ENCODE data around the gene PDZD4. TPM values are rescaled to one million over a fixed set of nuclear protein-coding genes. Genes with fewer than 3 reads are reported as not detected.

Gene PDZD4
- polyA plus RNA-seq, 4 donors: 7.7 to 10.6 (median 8.8) TPM

DNA sequence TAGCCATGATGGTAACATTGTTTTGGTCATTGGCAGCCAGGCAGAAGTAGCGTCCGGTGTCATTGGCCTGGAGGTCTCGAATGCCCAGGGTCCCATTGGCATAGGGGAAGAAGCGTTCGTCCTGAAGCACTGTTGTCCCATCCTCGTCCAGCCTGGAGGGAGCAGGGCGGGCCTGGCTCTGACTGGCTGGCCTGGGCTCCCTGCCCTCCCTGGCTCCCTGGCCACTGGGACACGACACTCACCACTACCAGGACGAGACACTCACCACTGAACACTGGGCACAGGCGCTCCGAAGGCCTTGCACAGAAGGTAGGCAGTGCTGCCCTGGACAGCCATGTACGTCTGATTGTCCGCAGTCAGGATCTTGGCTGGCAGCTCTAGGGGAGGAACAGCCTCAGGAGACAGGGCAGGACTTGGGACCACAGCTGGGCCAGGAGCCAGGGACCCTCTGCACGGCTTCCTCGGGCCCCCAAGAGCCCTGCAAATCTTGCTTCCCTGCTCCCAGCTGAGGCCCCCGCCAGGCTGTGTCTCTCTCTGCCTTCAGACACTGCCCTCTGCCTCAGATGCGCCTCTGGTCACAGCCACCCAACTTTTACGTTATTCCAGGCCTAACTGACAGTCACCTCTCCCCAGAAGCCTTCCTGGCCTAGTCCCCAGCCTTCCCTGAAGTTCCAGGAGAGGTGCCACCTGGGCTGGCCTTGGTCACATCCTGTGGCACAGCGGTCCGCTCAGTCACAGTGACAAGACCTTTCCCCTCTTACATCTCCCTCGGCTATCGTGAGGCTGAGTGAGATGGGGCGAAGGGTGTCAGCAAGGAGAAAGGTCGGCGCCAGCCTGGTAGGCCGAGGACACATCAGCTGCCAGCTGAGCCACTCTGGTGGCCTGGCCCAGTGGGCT, 38.5 kb upstream of the PDZD4 start:
- DNase-seq (ENCODE audit: low read depth in 4 of 4, low spot score in 3 of 4): no peak

DNA sequence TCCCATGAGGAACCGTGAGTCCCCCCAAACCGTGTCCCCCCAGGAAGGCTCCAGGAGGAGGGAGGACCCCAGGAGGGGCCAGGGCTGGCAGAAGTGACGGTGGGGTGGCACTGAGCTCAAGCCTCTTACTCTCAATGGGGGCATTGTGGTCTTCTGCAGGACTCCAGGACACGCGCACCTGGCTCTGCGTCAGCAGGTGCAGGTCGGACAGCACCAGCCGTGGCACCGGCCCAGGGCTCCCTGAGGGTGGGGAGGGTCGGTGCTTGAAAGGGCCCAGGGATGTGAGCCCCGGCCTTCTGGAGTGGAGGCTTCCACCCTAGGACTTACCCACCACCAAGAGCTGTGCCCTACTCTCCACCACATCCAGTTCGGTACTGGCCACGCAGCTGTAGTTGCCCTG, 37.3 kb upstream of the PDZD4 start:
- no peak for DNase-seq (ENCODE audit: low read depth in 4 of 4, low spot score in 3 of 4)

DNA sequence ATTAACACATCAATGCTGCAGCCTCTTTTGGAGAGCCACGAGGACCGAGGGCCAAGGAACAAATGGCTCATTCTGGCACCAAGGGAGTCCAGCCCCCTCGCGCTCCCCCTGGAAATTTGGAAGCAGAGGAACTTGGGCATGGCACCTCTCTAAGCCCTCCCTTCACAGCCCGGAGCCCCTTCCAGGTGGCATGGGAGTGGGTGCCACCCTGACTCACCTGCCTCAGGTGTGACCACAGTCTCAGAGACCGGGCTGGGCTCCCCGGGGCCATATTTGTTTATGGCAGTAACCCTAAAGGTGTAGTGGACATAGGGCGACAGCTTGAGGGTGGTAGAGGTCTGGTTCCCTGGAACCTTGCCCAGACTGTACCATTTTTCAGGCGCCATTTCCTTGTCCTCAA, 36.8 kb upstream of the PDZD4 start:
- DNase-seq (ENCODE audit: low read depth in 4 of 4, low spot score in 3 of 4): no peak

DNA sequence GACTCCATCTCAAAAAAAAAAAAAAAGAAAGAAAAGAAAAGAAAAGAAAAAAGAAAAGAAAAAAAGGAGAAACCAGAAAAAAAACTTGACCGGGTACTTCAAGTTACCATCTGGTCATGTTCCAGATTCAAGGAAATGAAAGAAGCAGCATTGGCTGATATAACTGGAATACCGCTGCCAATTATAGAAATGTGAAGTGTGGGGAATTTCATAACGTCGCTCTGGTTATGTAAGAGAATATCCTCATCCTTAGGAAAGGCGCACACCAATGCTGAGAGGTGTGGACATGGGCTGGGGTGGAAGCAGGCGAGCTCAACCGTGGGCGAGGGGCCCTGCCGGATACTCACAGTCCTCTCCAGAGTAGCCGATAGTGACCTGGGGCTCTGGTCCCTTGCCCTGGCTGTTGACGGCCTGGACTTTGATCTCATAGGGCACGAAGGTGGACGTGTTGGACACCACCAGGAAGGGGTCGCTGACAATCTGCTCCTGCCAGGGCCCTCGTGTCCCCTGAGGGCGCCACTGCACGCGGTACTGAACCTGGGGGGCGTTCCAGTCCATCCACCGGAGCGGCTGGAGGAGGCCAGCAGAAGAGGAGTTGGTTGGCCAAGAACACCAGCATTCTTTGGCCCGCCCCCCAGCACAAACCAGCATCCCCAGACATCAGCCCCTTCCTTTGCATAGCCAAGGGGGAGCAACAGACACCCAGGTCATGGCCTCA, 36.1 kb upstream of the PDZD4 start:
- DNase-seq (ENCODE audit: low read depth in 4 of 4, low spot score in 3 of 4): no peak

DNA sequence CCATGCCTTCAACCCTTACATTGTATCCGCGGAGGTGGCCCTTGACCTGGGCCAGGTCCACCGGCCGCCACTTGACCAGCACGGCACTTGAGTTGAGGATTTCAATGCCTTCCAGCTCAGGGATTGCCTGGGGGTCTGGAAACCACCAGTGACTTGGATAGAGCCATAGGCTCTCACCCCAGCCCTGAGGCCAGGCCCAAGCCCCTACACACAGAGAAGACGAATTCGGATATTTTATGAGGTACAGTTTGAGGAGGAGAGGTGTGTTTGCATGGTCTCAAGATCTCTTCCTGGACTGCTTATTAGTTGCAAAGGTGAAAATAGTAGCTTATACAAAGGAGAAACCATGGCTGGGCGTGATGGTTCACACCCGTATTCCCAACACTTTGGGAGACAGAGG, 35.3 kb upstream of the PDZD4 start:
- no peak for DNase-seq (ENCODE audit: low read depth in 4 of 4, low spot score in 3 of 4)

DNA sequence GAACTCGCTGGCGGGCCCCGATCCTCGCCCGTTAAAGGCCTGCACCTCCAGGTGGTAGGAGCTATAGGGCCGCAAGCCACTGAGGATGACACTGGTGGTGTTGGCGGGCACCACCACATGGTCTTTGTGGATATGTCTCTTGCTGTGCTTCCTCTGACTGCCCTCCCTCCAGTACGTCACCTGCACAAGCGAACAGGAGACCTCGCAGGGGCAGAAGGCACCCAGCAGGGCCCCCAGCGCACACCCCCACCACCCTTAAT, 34.9 kb upstream of the PDZD4 start:
- DNase-seq (ENCODE audit: low read depth in 4 of 4, low spot score in 3 of 4): no peak

DNA sequence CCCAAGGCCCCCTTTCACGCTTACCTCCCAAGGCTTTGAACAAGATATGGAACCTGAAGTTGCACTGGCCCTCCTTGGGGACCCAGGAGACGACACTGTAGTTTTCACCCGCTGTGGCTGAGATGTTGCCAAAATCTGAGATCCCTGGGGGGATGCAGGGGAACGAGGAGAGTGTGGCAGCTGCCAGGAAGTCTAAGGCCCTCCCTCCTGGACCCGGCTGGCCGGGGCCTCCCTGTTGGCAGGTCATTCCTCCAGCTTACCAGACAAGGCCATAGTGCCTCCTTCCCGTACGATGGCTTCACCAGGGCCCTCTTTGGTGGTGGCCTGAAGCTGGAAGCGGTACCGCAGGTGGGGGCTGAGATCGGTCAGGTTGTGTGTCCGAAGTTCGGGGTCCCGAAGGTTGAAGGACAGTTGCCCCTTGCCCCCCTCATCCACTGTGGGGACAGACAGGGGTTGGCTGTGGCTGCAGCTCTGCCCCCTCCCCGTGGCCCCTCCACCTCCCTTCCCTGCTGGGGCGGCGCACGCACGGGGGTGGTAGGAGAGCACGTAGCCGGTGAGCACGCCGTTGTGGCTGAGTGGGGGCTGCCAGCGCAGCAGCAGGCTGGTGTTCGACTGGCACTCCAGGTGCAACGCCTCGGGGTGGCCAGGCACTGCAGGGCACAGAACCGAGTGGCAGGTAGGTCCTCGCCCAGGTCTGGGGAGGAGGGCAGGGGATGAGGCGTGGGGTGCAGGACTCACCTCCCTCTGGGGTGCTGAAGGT, 34.4 kb upstream of the PDZD4 start:
- no peak for DNase-seq (ENCODE audit: low read depth in 4 of 4, low spot score in 3 of 4)

DNA sequence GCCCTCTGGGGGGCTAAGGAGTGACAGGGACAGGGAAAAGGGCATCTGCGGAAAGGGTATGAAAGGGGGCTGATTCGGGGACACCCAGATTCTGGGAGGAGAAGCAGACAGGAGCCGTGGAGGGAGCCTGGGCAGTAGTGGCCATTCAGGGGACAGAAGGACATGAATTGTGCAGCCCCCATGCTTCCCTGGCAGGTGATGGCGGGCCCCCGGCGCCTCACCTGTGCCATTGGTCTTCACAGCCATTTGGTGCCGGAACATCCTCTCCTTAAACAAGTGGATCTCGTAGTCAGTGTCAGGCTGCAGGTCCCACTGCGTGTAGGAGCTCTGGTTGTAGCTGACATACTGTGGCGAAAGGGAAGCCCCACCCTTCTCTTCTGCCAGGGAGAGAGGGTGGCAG, 33.8 kb upstream of the PDZD4 start:
- DNase-seq (ENCODE audit: low read depth in 4 of 4, low spot score in 3 of 4): no peak

DNA sequence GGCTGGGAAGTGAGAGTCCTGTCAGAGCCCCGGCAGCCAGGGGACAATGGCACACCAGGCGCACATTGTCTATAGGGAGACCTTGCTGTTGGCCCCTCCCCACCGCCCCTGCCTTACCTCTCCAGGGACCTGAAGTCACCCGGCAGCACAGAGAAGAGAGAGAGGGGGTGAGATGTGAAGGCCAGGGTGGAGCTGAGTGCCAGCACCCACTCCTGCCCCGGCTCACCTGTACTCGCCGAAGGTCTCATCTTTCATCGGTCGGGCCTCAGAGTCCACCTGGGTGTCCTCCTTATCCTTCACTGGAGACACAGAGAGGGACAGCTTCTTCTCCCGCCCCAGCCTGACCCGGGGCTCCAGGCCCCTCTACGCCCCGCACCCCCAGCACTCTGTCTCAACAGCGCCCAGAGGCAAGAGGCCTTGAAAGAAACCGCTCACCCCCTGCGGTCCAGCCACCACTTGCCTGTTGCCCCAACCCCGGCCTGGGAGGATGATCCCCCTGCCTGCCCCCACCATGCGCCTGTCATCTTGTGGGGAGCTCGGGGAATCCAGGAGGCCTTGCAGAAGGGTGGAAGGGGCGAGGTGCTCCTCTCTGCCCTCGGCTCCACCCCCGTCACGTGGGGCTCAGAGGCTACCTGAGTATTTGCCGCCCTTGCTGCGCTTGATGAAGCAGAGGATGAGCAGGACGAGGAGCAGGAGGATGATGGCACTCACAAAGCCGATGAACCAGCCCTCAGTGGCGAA, 33.1 kb upstream of the PDZD4 start:
- DNase-seq (ENCODE audit: low read depth in 4 of 4, low spot score in 3 of 4): no peak

DNA sequence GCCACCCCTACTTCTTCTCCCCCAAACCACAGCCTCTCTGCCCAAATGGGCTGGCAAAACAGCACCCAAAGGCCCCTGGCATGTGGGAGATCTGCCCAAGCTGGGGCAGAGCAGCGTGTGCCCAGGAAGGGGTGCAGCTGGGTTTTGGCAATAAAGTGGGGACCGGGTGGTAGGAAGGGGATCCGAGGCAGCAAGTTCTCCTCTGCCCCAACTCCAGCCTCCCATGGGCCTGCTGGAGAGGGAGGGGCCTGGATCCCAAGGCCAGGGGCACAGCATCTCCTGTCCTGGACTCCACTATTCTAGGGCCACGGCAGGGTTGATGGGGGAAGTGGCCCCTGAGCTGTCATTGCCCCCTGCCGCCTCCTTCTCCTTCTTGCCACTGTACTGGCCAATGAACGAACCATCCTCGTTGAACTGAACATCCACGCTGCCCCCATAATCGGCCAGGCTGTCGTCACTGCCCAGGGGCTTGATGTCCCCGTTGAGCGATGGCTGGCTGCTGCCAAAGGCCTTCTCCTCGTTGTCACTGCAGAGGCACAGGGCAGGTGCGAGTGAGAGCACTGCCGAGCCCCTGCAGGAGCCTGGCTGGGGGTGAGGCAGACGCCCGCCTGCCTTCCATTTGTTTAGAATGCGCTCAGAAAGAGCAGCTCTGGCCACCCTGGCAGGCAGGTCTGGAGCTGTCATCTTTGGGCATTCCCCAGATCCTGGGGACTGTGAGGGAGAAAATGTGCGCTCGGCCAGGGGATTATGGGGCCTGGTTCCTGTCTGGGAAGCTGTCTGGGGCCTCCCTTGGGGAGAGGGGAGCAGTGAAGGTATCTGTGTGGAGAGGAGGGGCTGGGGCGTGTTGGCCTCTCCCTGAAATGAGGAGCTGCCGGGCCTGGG, 32.3 kb upstream of the PDZD4 start:
- DNase-seq (ENCODE audit: low read depth in 4 of 4, low spot score in 3 of 4): no peak

DNA sequence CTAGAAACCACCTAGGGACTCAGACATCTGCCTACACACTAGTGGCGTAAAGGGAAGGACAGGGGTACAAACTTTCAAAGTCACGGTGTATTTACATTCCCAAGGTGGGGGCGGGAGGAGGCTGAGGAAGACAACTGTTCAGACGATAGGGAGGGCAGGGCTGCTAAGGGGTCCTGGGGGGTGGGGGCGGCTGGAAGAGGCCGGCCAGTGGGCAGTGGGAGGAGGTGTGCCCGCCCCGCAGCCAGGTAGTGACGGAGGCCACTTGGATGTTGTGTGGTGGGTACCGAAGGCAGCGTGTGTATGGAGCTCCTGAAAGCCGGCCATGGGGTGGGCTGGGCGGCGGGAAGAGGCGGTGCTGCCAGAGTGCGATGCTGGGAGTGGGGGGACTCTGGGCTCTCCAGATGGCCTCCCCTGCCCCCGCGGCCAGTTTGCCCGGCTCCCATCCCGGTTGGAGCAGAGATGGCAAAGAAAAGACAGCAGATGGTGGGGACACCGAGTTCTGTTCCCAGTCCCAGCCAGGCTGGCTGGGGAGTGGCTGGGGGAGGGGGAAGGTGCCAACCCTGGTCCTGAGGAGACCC, 31.5 kb upstream of the PDZD4 start:
- no peak for DNase-seq (ENCODE audit: low read depth in 4 of 4, low spot score in 3 of 4)

DNA sequence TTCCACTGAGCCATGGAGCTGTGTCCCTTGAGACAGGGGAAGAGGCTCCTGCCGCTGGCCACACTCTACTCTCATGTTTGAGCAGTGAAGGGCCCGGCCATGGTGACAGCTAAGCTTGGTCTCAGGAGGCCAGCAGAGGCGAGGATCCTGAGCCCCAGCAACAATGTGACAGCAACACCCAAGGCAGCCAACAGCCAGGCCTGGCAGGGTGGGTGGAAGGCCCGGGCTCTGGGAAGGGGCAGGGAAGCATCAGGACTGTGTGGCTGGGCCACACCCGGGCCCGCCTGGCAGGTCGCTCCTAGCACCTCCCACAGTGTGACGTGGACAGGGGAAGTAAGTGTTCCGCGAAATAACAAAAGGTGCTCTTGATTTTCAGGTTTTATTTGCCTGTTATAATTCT, 30.8 kb upstream of the PDZD4 start:
- no peak for DNase-seq (ENCODE audit: low read depth in 4 of 4, low spot score in 3 of 4)

DNA sequence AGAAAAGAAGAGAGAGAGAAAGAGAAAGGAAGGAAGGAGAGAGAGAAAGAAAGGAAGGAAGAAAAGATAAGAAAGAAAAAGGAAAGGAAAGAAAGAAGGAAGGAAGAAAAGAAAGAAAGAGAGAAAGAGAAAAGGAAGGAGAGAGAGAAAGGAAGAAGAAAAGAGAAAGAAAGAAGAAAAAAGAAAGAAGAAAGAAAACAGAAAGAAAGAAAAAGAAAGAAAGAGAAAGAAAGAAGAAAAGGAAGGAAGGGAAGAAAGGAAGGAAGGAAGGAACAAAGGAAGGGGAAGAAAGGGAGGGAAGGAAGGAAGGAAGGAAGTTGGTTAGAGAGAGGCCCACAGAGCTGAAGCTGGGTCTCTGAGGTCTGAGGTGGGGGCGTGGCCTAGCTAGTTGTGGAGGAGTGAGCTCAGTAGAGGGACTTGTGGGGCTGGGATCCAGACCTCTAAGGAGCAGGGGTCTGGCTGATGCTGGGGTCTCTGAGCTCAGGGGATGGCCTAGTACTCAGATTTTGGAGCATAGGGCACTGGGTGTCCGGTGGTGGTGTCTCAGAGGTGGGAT, 27.1 kb upstream of the PDZD4 start:
- no peak for DNase-seq (ENCODE audit: low read depth in 4 of 4, low spot score in 3 of 4)

DNA sequence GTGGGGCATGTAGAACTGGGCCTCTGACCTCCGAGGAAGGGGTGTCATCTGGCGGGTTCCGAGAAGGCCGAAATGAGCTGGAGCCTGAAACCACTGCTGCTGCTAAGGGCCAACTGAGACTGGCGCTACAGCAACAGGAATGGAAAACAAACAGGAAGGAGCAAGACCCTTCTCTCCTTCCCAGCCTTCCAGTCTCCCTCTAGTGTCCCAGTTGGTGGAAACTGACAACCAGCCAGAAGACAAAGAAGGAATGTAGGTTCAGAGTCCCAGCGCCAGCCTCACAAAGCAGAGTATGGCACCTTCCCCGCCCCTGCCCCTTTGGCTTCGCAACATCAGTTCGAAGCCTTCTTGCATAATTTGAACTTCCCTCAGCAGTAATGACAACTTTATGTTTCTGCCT, 24.4 kb upstream of the PDZD4 start:
- no peak for DNase-seq (ENCODE audit: low read depth in 4 of 4, low spot score in 3 of 4)

DNA sequence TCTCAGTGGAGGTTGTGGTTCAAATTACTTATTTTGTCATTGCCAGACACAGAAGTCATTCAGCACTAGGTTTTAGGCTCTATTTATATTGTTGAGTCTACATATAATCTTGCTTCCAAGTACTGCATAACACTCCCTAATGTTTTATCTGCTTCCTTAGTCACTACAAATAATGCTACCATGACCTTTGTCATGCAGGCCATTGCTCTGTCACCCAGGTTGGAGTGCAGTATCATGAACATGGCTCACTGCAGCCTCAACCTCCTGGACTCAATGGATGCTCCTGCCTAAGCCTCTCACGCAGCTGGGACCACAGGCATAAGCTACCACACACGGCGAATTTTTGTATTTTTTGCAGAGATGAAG, 23.5 kb upstream of the PDZD4 start:
- DNase-seq (ENCODE audit: low read depth in 4 of 4, low spot score in 3 of 4): no peak

DNA sequence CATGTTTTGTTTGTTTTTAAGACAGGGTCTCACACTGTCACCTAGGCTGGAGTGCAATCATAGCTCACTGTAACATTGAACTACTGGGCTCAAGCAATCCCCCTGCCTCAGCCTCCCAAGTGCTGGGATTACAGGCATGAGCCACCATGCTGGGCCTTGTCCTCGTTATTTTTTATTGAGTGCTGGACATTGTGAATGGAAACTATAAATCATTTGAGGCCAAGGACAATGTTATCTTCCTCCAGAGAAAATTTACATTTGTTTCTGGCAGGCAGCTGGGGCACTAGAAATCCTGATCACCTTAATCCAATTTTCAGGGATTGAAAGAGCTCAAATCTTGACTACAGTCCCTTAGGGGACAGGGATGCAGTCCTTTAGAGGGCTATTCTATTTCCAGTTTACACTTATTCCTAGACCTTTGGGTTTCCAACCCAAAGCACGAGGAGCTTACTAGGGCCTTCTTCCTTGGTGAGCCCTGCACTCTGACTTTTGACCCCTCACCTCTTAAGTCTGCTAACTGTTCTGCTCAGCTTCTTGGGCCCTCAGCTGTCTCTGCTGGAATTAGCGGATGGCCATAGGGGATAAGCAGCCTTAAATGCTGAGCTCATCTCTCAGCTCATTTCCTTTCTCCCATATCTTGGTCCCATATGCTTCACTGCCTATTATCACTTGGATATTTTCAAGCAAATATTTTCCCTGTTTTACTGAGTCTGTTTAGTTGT, 23.0 kb upstream of the PDZD4 start:
- DNase-seq (ENCODE audit: low read depth in 4 of 4, low spot score in 3 of 4): no peak

DNA sequence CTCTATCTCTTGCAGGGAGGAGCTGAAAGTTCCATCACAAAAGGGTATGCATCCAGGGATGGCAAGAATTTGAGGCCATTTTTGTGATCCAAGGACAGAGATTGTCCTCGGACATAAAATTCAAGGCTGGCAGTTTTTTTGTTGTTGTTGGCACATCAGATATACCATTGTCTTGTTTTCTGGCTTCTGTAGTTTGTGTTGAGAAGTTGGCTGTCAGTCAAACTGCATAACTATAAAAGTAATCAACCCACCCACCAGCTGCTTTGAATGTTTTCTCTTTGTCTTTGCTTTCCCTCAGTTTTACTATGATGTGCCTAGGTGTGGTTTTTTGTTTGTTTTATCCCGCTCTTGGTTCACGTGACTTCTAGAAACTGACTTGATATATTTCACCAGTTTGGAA, 21.6 kb upstream of the PDZD4 start:
- DNase-seq (ENCODE audit: low read depth in 4 of 4, low spot score in 3 of 4): no peak

DNA sequence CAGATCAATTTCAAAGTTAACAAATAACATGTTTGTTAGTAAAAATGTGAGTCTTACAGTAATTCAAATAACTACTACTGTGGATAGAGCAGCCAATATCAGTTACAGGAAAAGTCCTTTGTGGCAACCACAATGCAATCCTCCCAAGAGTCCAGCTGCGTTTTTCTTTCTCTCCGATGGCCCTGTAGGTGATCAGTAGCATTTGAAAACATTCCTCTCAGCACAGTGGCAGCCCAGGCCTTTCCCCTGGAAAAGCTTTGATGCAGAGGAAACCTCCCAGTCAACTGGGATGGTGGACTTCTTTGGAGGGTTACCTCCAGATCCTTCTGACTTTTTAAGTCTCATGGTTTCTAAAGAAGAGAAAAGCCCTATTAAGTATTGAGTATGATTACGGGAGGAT, 18.0 kb upstream of the PDZD4 start:
- DNase-seq (ENCODE audit: low read depth in 4 of 4, low spot score in 3 of 4): no peak

DNA sequence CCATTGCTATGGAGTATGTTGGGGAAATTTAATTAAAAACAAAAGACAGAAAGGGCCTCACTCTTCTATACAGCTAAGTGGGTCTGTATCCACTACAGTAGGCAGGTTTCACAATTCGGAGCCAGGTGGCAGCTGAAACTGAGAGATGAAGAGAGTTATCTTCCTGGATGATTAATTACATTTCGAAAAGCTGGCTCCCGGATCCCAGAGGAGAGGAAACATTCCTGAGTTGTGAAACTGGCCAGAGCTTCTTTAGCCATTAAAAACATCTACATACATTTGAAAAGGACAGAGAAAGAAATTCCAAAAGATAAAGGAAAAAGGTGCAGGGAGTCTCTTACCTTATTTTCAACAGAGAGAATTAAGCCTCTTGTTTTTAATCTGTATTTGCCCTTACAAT, 15.5 kb upstream of the PDZD4 start:
- DNase-seq (ENCODE audit: low read depth in 4 of 4, low spot score in 3 of 4): no peak
